Measurements from ENCODE around the gene KLK5. TPM values are rescaled to one million over a fixed set of nuclear protein-coding genes. Genes with fewer than 3 reads are reported as not detected.
"Not testable (repeated sequence)": the region's sequence is repeated elsewhere in the genome, so short reads cannot be mapped to it uniquely, and the experiment has no call there.

KLK5 gene
- total RNA-seq, 4 donors from 2014 or later: 1.2 TPM; not detected in 3

DNA sequence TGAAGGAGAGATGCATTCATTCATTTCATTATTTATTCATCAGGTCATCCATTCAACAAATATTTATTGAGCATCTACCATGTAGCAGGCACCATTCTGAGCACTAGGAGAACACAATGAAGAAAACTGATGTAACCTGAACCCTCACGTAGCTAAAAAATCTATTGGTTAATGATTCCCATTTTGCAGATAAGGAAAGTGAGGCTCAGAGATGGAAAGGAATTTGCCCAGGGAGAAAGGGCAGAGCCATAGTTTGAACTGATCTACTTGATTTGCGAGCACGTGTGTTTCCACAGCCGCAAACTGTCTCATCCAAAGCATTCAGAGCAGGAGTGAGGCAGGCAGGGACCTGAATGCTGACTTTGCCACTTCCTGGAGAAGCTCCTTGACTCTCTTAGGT is 45.8 kb upstream of the KLK5 start:
- no peaks in the 10 kb centered on the region for H3K36me3 ChIP-seq
- no peak for TF ChIP-seq EP300 (IDR thresholded peaks at IDR 0.05)
- TF ChIP-seq POLR2AphosphoS5 (IDR thresholded peaks at IDR 0.05): no peak
- H3K4me1 ChIP-seq: no peaks in the 10 kb centered on the region
- H3K4me3 ChIP-seq: no peak overlapping the region
- H3K27ac ChIP-seq: no peak overlapping the region
- no peaks in the 10 kb centered on the region for H3K9me3 ChIP-seq
- peaks cover 57% of the 10 kb centered on the region for H3K27me3 ChIP-seq
- WGBS, 2 donors (ENCODE audit: low coverage in 1 of 2): 17 to 68% methylated on average over 1 to 4 of the region's 4 CpGs
- no peak for ATAC-seq

DNA sequence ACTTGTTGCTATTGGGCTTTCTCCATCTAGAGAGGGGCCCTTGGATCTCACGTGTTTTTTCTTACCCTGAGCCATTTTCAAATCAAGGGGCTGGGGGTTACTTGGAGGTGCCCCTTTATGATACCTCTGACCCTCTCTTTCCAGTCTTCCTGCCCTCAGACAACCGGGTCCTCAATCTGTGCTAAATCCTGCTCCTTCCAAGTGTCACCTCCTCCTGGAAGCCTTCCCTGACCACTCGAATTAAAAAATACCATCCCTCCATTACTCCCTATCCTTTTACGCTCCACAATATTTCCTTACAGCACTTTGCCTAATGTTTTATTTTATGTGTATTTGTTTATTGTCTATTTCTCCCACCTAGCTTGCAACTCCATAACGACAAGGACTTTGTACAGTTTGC is 45.2 kb upstream of the KLK5 start:
- no peak for TF ChIP-seq EP300 (IDR thresholded peaks at IDR 0.05)
- TF ChIP-seq POLR2A (IDR thresholded peaks at IDR 0.05): no peak
- TF ChIP-seq CTCF (IDR thresholded peaks at IDR 0.05): no peak
- TF ChIP-seq POLR2AphosphoS5 (IDR thresholded peaks at IDR 0.05): no peak
- H3K27me3 ChIP-seq: peaks cover 51% of the 10 kb centered on the region
- H3K4me3 ChIP-seq: no peak overlapping the region
- ATAC-seq: no peak
- no peaks in the 10 kb centered on the region for H3K4me1 ChIP-seq
- H3K9me3 ChIP-seq: no peaks in the 10 kb centered on the region
- 42 to 54% methylated on average over 5 of the region's 5 CpGs for WGBS, 2 donors (ENCODE audit: low coverage in 1 of 2)
- no peak overlapping the region for H3K27ac ChIP-seq
- no peaks in the 10 kb centered on the region for H3K36me3 ChIP-seq

DNA sequence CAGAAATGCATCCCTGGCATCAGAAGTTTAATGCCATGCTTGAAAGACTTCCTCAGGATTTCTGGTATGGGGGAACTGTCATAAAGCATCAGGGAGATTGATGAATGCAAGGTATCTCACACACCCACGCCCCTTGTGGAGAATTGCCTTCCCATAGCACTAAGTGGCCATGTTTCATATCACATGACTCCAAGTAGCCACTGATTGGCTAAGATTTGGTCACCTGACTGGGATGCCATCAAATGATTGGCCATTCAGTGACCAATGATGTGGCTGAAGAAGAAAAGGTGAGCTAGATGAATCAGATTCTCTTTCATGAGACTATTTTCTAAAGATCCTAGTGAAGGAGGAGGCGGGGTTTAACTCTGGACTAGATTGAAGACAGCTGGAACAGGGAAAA is 41.3 kb upstream of the KLK5 start:
- Histone ChIP-seq H3K36me3 (no peaks in the 10 kb centered on the region), H3K27ac (no peak overlapping the region), H3K27me3 (peaks cover 32% of the 10 kb centered on the region), H3K4me3 (no peak overlapping the region), H3K4me1 (no peaks in the 10 kb centered on the region), H3K9me3 (no peaks in the 10 kb centered on the region)
- ATAC-seq: no peak
- 89 to 100% methylated on average over 1 of the region's 2 CpGs for WGBS, 2 donors (ENCODE audit: low coverage in 1 of 2)
- TF ChIP-seq EP300 (IDR thresholded peaks at IDR 0.05): no peak
- TF ChIP-seq CTCF (IDR thresholded peaks at IDR 0.05): no peak
- no peak for TF ChIP-seq POLR2AphosphoS5 (IDR thresholded peaks at IDR 0.05)
- no peak for TF ChIP-seq POLR2A (IDR thresholded peaks at IDR 0.05)

GRCh38 chr19:50992666-50993035 is 39.8 kb upstream of the KLK5 start:
- WGBS, 2 donors (ENCODE audit: low coverage in 1 of 2): 53 to 60% methylated on average over 2 of the region's 2 CpGs
- no peaks in the 10 kb centered on the region for H3K9me3 ChIP-seq
- no peaks in the 10 kb centered on the region for H3K36me3 ChIP-seq
- TF ChIP-seq EP300 (IDR thresholded peaks at IDR 0.05) (no peak), POLR2AphosphoS5 (IDR thresholded peaks at IDR 0.05) (no peak), CTCF (IDR thresholded peaks at IDR 0.05) (no peak), POLR2A (IDR thresholded peaks at IDR 0.05) (no peak)
- H3K4me1 ChIP-seq: no peaks in the 10 kb centered on the region
- no peak overlapping the region for H3K4me3 ChIP-seq
- H3K27me3 ChIP-seq: peaks cover 31% of the 10 kb centered on the region
- H3K27ac ChIP-seq: no peak overlapping the region
- no peak for ATAC-seq

DNA sequence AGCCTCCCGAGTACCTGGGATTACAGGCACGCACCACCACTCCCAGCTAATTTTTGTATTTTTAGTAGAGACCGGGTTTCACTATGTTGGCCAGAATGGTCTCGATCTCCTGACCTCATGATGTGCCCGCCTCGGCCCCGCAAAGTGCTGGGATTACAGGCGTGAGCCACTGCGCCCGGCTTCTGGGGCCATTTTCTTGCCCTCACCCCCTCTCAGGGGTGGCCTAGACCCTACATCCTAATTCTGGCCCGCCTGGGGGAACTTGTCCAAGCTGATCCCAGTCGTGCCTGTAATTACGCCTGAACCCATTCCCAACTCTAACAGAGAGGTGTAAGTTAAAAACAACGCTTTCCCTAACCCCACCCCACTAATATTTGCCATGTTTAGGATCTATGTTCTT is 31.6 kb upstream of the KLK5 start:
- ATAC-seq, H3K27ac ChIP-seq, H3K4me3 ChIP-seq, H3K4me1 ChIP-seq, H3K36me3 ChIP-seq, H3K9me3 ChIP-seq: not testable (repeated sequence)
- WGBS, 2 donors (ENCODE audit: low coverage in 1 of 2): 79 to 83% methylated on average over 6 to 7 of the region's 14 CpGs
- H3K27me3 ChIP-seq: peaks cover 82% of the 10 kb centered on the region

DNA sequence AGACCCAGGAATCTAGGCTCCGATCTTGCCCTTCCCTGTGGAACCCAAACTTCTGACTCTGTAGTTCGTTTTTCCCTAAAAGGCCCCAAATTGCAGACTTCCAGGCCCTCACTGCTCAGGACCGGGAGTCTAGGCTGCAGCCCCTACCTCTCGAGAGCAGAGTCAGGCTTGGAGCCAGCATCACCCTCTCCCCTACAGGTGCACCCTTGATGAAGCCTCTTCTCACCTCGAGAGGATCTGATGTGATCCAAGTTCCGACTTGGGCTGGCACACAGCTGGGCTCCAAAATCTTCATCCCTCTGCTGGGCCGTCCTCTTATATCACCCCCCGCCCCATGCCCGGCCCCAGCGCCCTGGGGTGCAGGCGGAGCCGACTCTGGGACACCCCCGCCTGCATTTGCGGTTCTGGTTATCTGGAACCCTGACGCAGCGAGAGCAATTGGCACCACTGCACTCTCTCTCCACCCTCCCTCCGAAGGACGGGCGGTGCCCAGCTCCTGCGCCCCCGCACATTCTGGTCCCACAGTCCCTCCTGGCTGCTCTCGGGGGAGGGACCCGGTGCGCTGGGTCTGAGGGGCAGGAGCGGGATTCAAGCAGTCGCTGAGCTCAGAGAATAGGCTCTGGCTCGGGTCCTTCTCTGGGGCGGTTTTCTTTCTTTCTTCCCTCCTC is 30.9 kb upstream of the KLK5 start, which contains the start of gene KLK7:
Gene KLK7, minus strand, starts transcription at position 293 of the 668 bp plus-strand sequence. CDS start 1,518 bp downstream, outside the sequence.
- WGBS, 2 donors (ENCODE audit: low coverage in 1 of 2): 11% methylated on average over 9 of the region's 28 CpGs; no CpG with 5 or more reads in 1 of the 2 donors
- no peak for TF ChIP-seq EP300 (IDR thresholded peaks at IDR 0.05)
- no peak for TF ChIP-seq POLR2A (IDR thresholded peaks at IDR 0.05)
- TF ChIP-seq POLR2AphosphoS5 (IDR thresholded peaks at IDR 0.05): no peak
- TF ChIP-seq CTCF (IDR thresholded peaks at IDR 0.05): no peak
- no peak within 1 kb of the TSS for H3K4me3 ChIP-seq
- H3K4me1 ChIP-seq: no peaks in the 10 kb centered on the region
- H3K27me3 ChIP-seq: peaks cover 84% of the 10 kb centered on the region
- H3K27ac ChIP-seq: no peak within 1 kb of the TSS
- H3K9me3 ChIP-seq: peaks cover 0 to 4% (median 0%) of the 10 kb centered on the region in 3 donors
- ATAC-seq: no peak
- no peaks in the 10 kb centered on the region for H3K36me3 ChIP-seq

All from gastroesophageal sphincter (tissue), 4 donors.